ENCODE results near the gene PVRIG. TPM values are rescaled to one million over a fixed set of nuclear protein-coding genes. Genes with fewer than 3 reads are reported as not detected.
"Not testable (repeated sequence)": the region's sequence is repeated elsewhere in the genome, so short reads cannot be mapped to it uniquely, and the experiment has no call there.

PVRIG gene
- total and polyA plus RNA-seq, 9 of the 15 experiments (the other 6 are each of a cell fraction or from before 2014, with no cell fraction given), result 0.16 to 0.64 TPM; not detected in 7

DNA sequence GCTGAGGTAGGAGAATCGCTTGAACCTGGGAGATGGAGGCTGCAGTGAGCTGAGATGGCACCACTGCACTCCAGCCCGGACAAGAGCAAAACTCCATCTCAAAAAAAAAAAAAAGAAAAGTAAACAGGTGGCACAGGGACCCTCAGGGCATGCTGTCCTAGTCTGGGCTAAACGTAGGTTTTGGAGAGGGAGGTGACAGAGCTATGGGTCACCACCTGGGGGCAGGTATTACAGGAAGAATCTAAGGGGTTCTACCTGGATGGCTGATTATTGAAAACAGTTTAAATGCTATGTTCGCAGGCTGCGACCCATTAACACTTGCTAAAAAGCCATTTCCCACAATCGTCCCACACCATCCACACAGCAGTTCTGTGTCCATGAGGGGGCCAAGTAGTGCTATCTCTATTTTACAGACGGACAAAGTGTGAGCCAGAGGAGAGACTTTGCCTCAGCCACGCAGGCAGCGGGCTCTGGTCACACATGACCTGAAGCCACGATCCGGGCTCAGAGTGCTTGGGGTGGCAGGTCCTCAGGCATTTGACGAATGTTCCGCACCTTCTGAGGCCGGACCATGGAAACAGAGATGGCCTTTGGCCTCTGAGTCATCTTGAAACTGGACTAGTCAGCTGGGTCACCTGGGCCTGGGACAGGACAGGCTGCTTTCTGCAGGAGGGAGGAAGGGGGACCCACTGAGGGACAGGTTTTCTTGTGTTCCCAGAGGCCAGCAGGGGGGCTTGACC, 49.7 kb downstream of the PVRIG start:
- H3K9ac ChIP-seq (ENCODE audit: insufficient read depth in 1 of 2, low read depth in 2 of 2, low read length in 2 of 2), result peak overlapping the region in 1 of 2 experiments; percentile 84; a peak in 2 of 4 replicates
- peak overlapping the region; percentile 47; the same call in 1 of the 2 replicates for H3K4me2 ChIP-seq (ENCODE audit: insufficient read depth, low read length)
- H2AFZ ChIP-seq (ENCODE audit: low read depth, low read length), result peak overlapping the region; percentile 79
- H3K4me3 ChIP-seq; H3K79me2 ChIP-seq (ENCODE audit: control insufficient read depth, insufficient read depth, low read length); BruUV-seq (replicated peaks); CTCF ChIA-PET (ENCODE audit: low intra/inter-chr PET ratio); POLR2A ChIA-PET; in situ Hi-C loops (cut with MboI); H3K9me1 ChIP-seq (ENCODE audit: control insufficient read depth, insufficient read depth, low read length); H3K9me3 ChIP-seq (replicated peaks; ENCODE audit: control insufficient read depth, insufficient read depth, low read depth, low read length); H4K20me1 ChIP-seq (replicated peaks; ENCODE audit: control insufficient read depth, insufficient read depth, low read length); H3K27me3 ChIP-seq (ENCODE audit: control insufficient read depth in 2 of 2, insufficient read depth in 2 of 2, low read length in 2 of 2); H3K36me3 ChIP-seq (ENCODE audit: control insufficient read depth, insufficient read depth, low read length); TF ChIP-seq ATF3 (CRISPR knock-in tag; conservative IDR thresholded peaks at IDR 0.05): not testable (repeated sequence)
- FAIRE-seq (peak; percentile 70), DNase-seq (ENCODE audit: extremely low read depth in 1 of 4, low spot score in 3 of 4) (peak; percentile 65 to 88 (median 68)), ATAC-seq (peak; percentile 66)
- peaks cover 21 to 37% of the 10 kb centered on the region in 2 experiments for H3K4me1 ChIP-seq (replicated peaks in 1 of 2; ENCODE audit: control insufficient read depth in 2 of 2, insufficient read depth in 2 of 2, low read length in 2 of 2)
- WGBS (ENCODE audit: insufficient coverage, low coverage, missing lambda C conversion rate), result 17% methylated on average over 14 of the region's 14 CpGs
- intact Hi-C loops (cut with micrococcal nuclease), result loop anchor here (5.0 kb wide), 1 partner anchor 112 kb away; the partner anchor contains the start of gene TRAPPC14
- H3K27ac ChIP-seq (ENCODE audit: extremely low read depth, low read depth, low read length), result peak overlapping the region; percentile 33; the same call in 1 of the 3 replicates
- peak; percentile 73 for TF ChIP-seq ARID1B (IDR thresholded peaks at IDR 0.05)
- peak; percentile 19; the same call in 1 of the 2 replicates for TF ChIP-seq BHLHE40 (IDR thresholded peaks at IDR 0.05; ENCODE audit: low read length)
- 0 out of 2 replicates have a peak, but pooled peaks have one; percentile 7 for TF ChIP-seq VEZF1 (CRISPR knock-in tag; IDR thresholded peaks at IDR 0.05)
- peak; percentile 66; the same call in 1 of the 2 replicates for TF ChIP-seq SMARCA4 (IDR thresholded peaks at IDR 0.05)
- peak; percentile 56; the same call in 1 of the 2 replicates for TF ChIP-seq CTBP1 (IDR thresholded peaks at IDR 0.05; ENCODE audit: borderline replicate concordance)
- peak; percentile 72 for TF ChIP-seq CBFA2T3 (IDR thresholded peaks at IDR 0.05)
- TF ChIP-seq GABPB1 (CRISPR knock-in tag; IDR thresholded peaks at IDR 0.05), result 0 out of 2 replicates have a peak, but pooled peaks have one; percentile 28
- 0 out of 2 replicates have a peak, but pooled peaks have one; percentile 16 for TF ChIP-seq ZBTB7A (IDR thresholded peaks at IDR 0.05; ENCODE audit: borderline replicate concordance, control insufficient read depth, low read depth, low read length)
- 0 out of 2 replicates have a peak, but pooled peaks have one; percentile 11 for TF ChIP-seq ZFX (CRISPR knock-in tag; IDR thresholded peaks at IDR 0.05)
- TF ChIP-seq MTA1 (IDR thresholded peaks at IDR 0.05; ENCODE audit: borderline replicate concordance), result peak; percentile 24; the same call in 1 of the 2 replicates
- TF ChIP-seq, protein P1, sequence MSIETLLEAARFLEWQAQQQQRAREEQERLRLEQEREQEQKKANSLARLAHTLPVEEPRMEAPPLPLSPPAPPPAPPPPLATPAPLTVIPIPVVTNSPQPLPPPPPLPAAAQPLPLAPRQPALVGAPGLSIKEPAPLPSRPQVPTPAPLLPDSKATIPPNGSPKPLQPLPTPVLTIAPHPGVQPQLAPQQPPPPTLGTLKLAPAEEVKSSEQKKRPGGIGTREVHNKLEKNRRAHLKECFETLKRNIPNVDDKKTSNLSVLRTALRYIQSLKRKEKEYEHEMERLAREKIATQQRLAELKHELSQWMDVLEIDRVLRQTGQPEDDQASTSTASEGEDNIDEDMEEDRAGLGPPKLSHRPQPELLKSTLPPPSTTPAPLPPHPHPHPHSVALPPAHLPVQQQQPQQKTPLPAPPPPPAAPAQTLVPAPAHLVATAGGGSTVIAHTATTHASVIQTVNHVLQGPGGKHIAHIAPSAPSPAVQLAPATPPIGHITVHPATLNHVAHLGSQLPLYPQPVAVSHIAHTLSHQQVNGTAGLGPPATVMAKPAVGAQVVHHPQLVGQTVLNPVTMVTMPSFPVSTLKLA (conservative IDR thresholded peaks at IDR 0.05), result 0 out of 4 replicates have a peak, but pooled peaks of 1 of the 2 experiments have one; percentile 30
- 0 out of 2 replicates have a peak, but pooled peaks have one; percentile 26 for TF ChIP-seq BCOR (IDR thresholded peaks at IDR 0.05)
- TF ChIP-seq, protein P2, sequence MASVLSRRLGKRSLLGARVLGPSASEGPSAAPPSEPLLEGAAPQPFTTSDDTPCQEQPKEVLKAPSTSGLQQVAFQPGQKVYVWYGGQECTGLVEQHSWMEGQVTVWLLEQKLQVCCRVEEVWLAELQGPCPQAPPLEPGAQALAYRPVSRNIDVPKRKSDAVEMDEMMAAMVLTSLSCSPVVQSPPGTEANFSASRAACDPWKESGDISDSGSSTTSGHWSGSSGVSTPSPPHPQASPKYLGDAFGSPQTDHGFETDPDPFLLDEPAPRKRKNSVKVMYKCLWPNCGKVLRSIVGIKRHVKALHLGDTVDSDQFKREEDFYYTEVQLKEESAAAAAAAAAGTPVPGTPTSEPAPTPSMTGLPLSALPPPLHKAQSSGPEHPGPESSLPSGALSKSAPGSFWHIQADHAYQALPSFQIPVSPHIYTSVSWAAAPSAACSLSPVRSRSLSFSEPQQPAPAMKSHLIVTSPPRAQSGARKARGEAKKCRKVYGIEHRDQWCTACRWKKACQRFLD (CRISPR knock-in tag; IDR thresholded peaks at IDR 0.05), result 0 out of 2 replicates have a peak, but pooled peaks have one; percentile 15
- 0 out of 2 replicates have a peak, but pooled peaks have one; percentile 25 for TF ChIP-seq ETV5 (CRISPR knock-in tag; IDR thresholded peaks at IDR 0.05; ENCODE audit: low read depth)
- TF ChIP-seq ATF3 (IDR thresholded peaks at IDR 0.05), result peak; percentile 87
- TF ChIP-seq SMARCE1 (IDR thresholded peaks at IDR 0.05), result peak; percentile 73

All from K562 (cell line).